Measurements from ENCODE around the gene ADH7. TPM values are rescaled to one million over a fixed set of nuclear protein-coding genes. Genes with fewer than 3 reads are reported as not detected.

ADH7 gene
- total and polyA plus RNA-seq, 2 of the 8 experiments (the other 6 are each of a cell fraction or from before 2014, with no cell fraction given) = not detected

DNA sequence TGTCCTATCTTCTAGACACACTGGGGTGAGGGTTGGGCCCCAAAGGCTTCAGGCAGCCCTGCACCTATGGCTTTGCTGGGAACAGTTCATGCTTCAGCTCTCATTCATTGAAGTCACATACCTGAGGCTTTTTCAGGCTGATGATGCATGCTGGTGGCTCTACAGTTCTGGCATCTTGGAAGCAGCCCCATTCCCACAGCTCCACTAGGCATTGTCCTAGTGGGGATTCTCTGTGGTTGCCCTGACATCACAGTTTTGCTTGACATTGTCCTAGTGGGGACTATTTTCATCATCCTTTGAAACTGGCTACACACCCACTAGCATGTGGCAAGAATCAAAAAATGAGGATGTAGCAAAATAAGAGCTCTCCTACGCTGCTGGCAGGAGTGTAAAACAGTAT is 38.0 kb upstream of the ADH7 start:
- no peaks in the 10 kb centered on the region for H3K79me1 ChIP-seq (ENCODE audit: low read depth, low read length)
- H3K56ac ChIP-seq (replicated peaks; ENCODE audit: insufficient read length, low read depth, low read length) = no peak overlapping the region
- ChIA-PET CTCF (ENCODE audit: partially characterized antibody) (interaction anchor here (1.2 to 4.1 kb wide), 4 partner anchors 11 to 335 kb away, joined by 3 to 15 read pairs (median 10); no protein-coding TSS in a partner anchor), POLR2A (ENCODE audit: partially characterized antibody) (no interaction called here)
- H2BK15ac ChIP-seq (ENCODE audit: low read length) = no peak overlapping the region
- no peak overlapping the region for H4K91ac ChIP-seq (replicated peaks; ENCODE audit: insufficient read length, low read length)
- no peak overlapping the region for H2BK20ac ChIP-seq (ENCODE audit: low read length)
- H3K4me2 ChIP-seq (ENCODE audit: insufficient read depth in 1 of 2, low read depth in 2 of 2, low read length in 2 of 2) = no peak overlapping the region
- 100% methylated on average over 1 of the region's 1 CpG; no CpG with 5 or more reads in 1 of the 2 experiments for WGBS, 2 experiments (ENCODE audit: extremely low coverage in 1 of 2, insufficient coverage in 1 of 2, insufficient read length in 1 of 2, insufficient replicate concordance in 2 of 2, low coverage in 1 of 2, low lambda C conversion rate in 2 of 2, missing lambda C conversion rate in 1 of 2)
- H3K18ac ChIP-seq (ENCODE audit: extremely low read depth, low read length) = no peak overlapping the region
- H3K9me3 ChIP-seq (ENCODE audit: insufficient read depth in 2 of 2, low read depth in 1 of 2, low read length in 1 of 2) = no peaks in the 10 kb centered on the region
- no peak overlapping the region for H3K23ac ChIP-seq (ENCODE audit: insufficient read length)
- no peak overlapping the region for H2AK5ac ChIP-seq (ENCODE audit: low read depth, low read length)
- H3K79me2 ChIP-seq (ENCODE audit: control insufficient read depth in 1 of 2, insufficient read depth in 2 of 2, low read length in 2 of 2) = no peaks in the 10 kb centered on the region
- DNase-seq (ENCODE audit: low read depth in 1 of 2, low spot score in 2 of 2) (no peak), FAIRE-seq (no peak)
- no peak overlapping the region for H2BK12ac ChIP-seq (ENCODE audit: low read depth, low read length)
- H3K14ac ChIP-seq (ENCODE audit: insufficient read length) = no peak overlapping the region
- no peak overlapping the region for H3K27ac ChIP-seq (ENCODE audit: low read depth, low read length)
- H4K20me1 ChIP-seq (replicated peaks in 1 of 2; ENCODE audit: control insufficient read depth in 1 of 2, insufficient read depth in 2 of 2, low read length in 2 of 2) = no peaks in the 10 kb centered on the region
- TF ChIP-seq TEAD4 (IDR thresholded peaks at IDR 0.05; ENCODE audit: low read depth, low read length) (no peak), PHF8 (conservative IDR thresholded peaks at IDR 0.05; ENCODE audit: low read depth, low read length) (no peak), POU5F1 (IDR thresholded peaks at IDR 0.05; ENCODE audit: low read depth, low read length) (no peak), SIN3A (conservative IDR thresholded peaks at IDR 0.05 in 1 of 2, IDR thresholded peaks at IDR 0.05 in 1 of 2; ENCODE audit: low read depth in 1 of 2, low read length in 2 of 2) (no peak), POLR2A (IDR thresholded peaks at IDR 0.05; ENCODE audit: control extremely low read depth in 1 of 2, low read depth in 2 of 2, low read length in 2 of 2) (no peak), ZNF274 (IDR thresholded peaks at IDR 0.05; ENCODE audit: borderline replicate concordance, extremely low read depth, low read length) (no peak), SP4 (IDR thresholded peaks at IDR 0.05; ENCODE audit: low read length) (no peak), GABPA (IDR thresholded peaks at IDR 0.05; ENCODE audit: borderline replicate concordance, insufficient read depth, low read length) (no peak), YY1 (IDR thresholded peaks at IDR 0.05; ENCODE audit: low read depth, low read length) (no peak), GTF2F1 (IDR thresholded peaks at IDR 0.05; ENCODE audit: borderline replicate concordance, low read depth, low read length) (no peak), BCL11A (IDR thresholded peaks at IDR 0.05; ENCODE audit: low read depth in 2 of 2, low read length in 2 of 2) (no peak)
- no peak overlapping the region for H4K5ac ChIP-seq (ENCODE audit: insufficient read length, low read depth, low read length)
- no peak overlapping the region for H2AFZ ChIP-seq (ENCODE audit: low read length)
- no peak overlapping the region for H4K8ac ChIP-seq (ENCODE audit: extremely low read depth, insufficient read depth, low read length)
- no peak overlapping the region for H3K4me3 ChIP-seq (ENCODE audit: extremely low read depth in 1 of 4, insufficient read depth in 2 of 4, low read depth in 3 of 4, low read length in 4 of 4)
- H2BK120ac ChIP-seq (replicated peaks; ENCODE audit: low read depth, low read length) = no peak overlapping the region
- no peaks in the 10 kb centered on the region for H3K36me3 ChIP-seq (ENCODE audit: control insufficient read depth in 2 of 4, insufficient read depth in 4 of 4, low read length in 3 of 4)
- H3K4ac ChIP-seq (replicated peaks; ENCODE audit: insufficient read length, low read depth, low read length) = no peak overlapping the region
- H3K9ac ChIP-seq (replicated peaks in 1 of 4; ENCODE audit: extremely low read depth in 1 of 4, low read depth in 3 of 4, low read length in 3 of 4) = no peak overlapping the region
- no peaks in the 10 kb centered on the region for H3K27me3 ChIP-seq (replicated peaks in 1 of 4; ENCODE audit: control insufficient read depth in 3 of 4, extremely low read depth in 1 of 4, insufficient read depth in 3 of 4, low read length in 3 of 4)
- no peak overlapping the region for H2BK5ac ChIP-seq (ENCODE audit: low read depth, low read length)
- H3K4me1 ChIP-seq (replicated peaks in 1 of 4; ENCODE audit: control insufficient read depth in 3 of 4, insufficient read depth in 4 of 4, low read length in 3 of 4) = no peaks in the 10 kb centered on the region
- H3K23me2 ChIP-seq (ENCODE audit: low read depth, low read length) = no peaks in the 10 kb centered on the region

Data from H1 (cell line).